ENCODE data around the gene KCNN3. TPM values are rescaled to one million over a fixed set of nuclear protein-coding genes. Genes with fewer than 3 reads are reported as not detected.

Gene KCNN3
- total RNA-seq, 4 donors from 2014 or later = 0.21 to 0.78 (median 0.26) TPM

- no peaks in the 10 kb centered on the region for H3K4me1 ChIP-seq
- no peak for DNase-seq (ENCODE audit: low spot score in 2 of 2)
- H3K27me3 ChIP-seq = peaks cover 0 to 53% of the 10 kb centered on the region in 2 donors
- no peak overlapping the region for H3K4me3 ChIP-seq
- H3K36me3 ChIP-seq = no peaks in the 10 kb centered on the region
- H3K9me3 ChIP-seq = no peaks in the 10 kb centered on the region
- H3K27ac ChIP-seq = no peak overlapping the region
- 47 to 52% methylated on average over 12 of the region's 12 CpGs for WGBS, 2 donors
- TF ChIP-seq CTCF (IDR thresholded peaks at IDR 0.05) = no peak
Measured at GRCh38 chr1:154807048-154807591, 63.0 kb downstream of the KCNN3 start.

DNA sequence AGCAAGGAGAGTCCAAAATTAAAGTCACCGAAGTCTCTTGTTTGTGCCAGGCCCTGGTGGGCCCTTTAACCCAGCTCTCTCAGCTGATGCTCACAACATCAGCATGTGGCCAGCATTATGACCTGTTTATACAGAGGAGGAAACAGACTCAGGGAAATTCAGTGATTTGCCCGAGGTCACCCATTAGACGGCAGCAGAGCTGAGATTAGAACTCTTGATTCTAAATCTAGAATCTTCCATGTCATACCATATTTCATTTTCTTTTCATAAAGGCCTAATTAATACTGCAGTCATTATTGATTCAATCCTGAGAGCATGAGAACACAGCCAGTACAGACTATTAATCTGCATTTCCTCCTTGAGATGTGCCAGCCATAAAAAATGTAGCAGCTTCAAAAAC lies 63.7 kb downstream of the KCNN3 start:
- Histone ChIP-seq H3K9me3 (no peaks in the 10 kb centered on the region), H3K36me3 (no peaks in the 10 kb centered on the region), H3K27me3 (peaks cover 0 to 47% of the 10 kb centered on the region in 2 donors), H3K4me1 (no peaks in the 10 kb centered on the region), H3K4me3 (no peak overlapping the region), H3K27ac (no peak overlapping the region)
- 52 to 57% methylated on average over 3 of the region's 3 CpGs for WGBS, 2 donors
- DNase-seq (ENCODE audit: low spot score in 2 of 2) = no peak
- TF ChIP-seq EP300 (IDR thresholded peaks at IDR 0.05) (no peak), CTCF (IDR thresholded peaks at IDR 0.05) (no peak), POLR2A (IDR thresholded peaks at IDR 0.05) (no peak)

GRCh38 chr1:154802982-154803920 lies 66.8 kb downstream of the KCNN3 start:
- TF ChIP-seq POLR2A (IDR thresholded peaks at IDR 0.05) = no peak
- no peak for TF ChIP-seq EP300 (IDR thresholded peaks at IDR 0.05)
- TF ChIP-seq CTCF (IDR thresholded peaks at IDR 0.05) = no peak

DNA sequence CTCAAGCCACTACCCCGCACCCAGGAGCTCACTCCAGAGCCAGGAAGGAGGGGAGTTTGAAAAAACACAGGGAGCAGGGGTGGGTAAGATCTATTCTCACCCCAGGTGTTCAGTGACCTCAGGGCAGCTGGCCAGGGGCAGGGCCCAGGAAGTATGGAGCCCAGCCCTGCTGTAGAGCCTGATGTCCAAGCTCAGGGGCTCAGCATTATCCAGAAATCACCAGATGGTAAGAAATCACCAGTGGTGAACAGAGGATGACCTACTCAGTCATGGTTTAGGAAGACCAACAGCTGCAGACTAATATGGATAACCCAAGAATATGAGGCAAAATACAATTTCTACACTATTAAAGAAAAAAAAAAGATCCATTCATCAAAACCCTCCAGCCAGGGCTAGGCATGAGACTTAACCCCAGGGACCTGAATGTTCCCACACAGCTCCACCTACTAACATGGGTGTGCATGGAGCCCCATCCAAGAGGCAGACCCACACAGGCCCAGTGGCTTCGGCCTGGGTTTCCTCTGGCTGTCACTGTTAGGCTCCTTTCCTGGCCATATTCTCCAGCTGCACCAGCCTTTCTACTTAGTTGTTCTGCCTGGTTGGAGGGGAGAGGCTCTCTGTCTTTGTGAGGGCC lies 67.6 kb downstream of the KCNN3 start:
- no peaks in the 10 kb centered on the region for H3K36me3 ChIP-seq
- H3K27me3 ChIP-seq = peaks cover 0 to 25% of the 10 kb centered on the region in 2 donors
- H3K4me3 ChIP-seq = no peak overlapping the region
- DNase-seq (ENCODE audit: low spot score in 2 of 2) = no peak
- H3K4me1 ChIP-seq = no peaks in the 10 kb centered on the region
- TF ChIP-seq POLR2A (IDR thresholded peaks at IDR 0.05) = no peak
- no peak for TF ChIP-seq CTCF (IDR thresholded peaks at IDR 0.05)
- no peak for TF ChIP-seq EP300 (IDR thresholded peaks at IDR 0.05)
- 79 to 94% methylated on average over 2 of the region's 2 CpGs for WGBS, 2 donors
- no peak overlapping the region for H3K27ac ChIP-seq
- H3K9me3 ChIP-seq = no peaks in the 10 kb centered on the region

More at GRCh38 chr1:154802982-154803920, 66.8 kb downstream of the KCNN3 start:
- no peaks in the 10 kb centered on the region for H3K9me3 ChIP-seq
- DNase-seq (ENCODE audit: low spot score in 2 of 2) = no peak
- no peaks in the 10 kb centered on the region for H3K36me3 ChIP-seq
- H3K4me1 ChIP-seq = no peaks in the 10 kb centered on the region
- no peak overlapping the region for H3K4me3 ChIP-seq
- WGBS, 2 donors = 68 to 73% methylated on average over 8 of the region's 8 CpGs
- H3K27ac ChIP-seq = no peak overlapping the region
- peaks cover 0 to 33% of the 10 kb centered on the region in 2 donors for H3K27me3 ChIP-seq
